Loucy (cell line): ENCODE results near the gene AVPI1.

ENCODE experiments used
- EZH2phosphoT487 ChIP-seq: fragments of 200-600 bp; IDR thresholded peaks from 2 replicates; pipeline ENCODE4 v1.6.1; 2018; ENCODE audit warnings: antibody characterized with exemption, mild to moderate bottlenecking, moderate library complexity, borderline replicate concordance
- TF ChIP-seq, protein P1 (sequence below): fragments of 200-600 bp; sonication (generic); conservative IDR thresholded peaks from 2 replicates; pipeline ENCODE4 v1.5.1; 2014; ENCODE audit warnings: mild to moderate bottlenecking, antibody characterized with exemption, low read length

DNA sequence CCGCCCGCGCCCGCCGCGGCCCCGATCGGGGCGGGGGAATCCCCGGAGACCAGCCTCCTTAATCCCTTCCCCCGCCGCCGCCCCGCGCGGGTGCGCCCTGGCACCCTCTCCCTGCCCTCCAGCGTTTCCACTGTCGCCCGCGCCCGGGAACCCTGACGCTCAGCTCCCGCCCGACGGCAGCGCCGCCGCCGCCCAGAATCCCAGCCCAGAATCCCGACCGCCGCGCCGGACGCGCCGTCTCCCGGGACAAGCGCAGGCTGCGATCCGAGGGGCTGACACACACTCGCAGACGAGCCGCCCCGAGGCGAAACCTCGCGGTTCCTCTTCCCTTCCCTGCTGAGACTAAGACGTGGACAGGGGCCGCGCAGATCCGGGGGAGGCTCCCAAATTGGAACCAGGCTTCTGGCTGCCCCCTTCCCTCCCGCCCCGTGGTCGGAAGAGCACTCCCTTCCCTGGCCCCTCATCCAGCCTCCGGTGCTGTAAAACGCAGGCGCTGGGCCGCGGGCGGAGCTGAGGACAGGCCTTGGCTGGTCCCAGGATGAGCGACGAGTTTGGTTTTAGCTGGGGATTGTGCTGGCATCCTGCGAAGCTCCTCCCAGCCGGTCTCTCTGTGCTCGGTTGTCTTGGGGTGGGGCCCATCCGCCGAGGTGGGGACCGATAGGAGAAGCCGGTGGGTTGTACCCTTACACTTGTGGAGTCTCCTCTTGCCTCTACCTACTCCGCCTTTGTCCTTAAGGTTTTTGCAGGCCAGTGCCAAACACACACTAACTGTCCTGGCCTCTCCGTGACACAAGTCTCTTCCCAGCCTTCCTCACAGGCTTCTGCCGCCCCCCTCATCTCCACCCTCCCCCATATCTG is 27.6 kb upstream of the AVPI1 start:
- TF ChIP-seq, protein P1, sequence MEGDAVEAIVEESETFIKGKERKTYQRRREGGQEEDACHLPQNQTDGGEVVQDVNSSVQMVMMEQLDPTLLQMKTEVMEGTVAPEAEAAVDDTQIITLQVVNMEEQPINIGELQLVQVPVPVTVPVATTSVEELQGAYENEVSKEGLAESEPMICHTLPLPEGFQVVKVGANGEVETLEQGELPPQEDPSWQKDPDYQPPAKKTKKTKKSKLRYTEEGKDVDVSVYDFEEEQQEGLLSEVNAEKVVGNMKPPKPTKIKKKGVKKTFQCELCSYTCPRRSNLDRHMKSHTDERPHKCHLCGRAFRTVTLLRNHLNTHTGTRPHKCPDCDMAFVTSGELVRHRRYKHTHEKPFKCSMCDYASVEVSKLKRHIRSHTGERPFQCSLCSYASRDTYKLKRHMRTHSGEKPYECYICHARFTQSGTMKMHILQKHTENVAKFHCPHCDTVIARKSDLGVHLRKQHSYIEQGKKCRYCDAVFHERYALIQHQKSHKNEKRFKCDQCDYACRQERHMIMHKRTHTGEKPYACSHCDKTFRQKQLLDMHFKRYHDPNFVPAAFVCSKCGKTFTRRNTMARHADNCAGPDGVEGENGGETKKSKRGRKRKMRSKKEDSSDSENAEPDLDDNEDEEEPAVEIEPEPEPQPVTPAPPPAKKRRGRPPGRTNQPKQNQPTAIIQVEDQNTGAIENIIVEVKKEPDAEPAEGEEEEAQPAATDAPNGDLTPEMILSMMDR = no peak
- TF ChIP-seq EZH2phosphoT487 = no peak
